Stimulated activated CD4-positive, alpha-beta T cell treated with anti-CD3 and anti-CD28 coated beads, Interleukin-4, amount 100 ng/mL, for 4 hours (primary cell): Measurements from ENCODE around the gene KRT86.

Experiments
- DNase-seq, 2 experiments: peaks; one replicate each; pipeline ENCODE4 v3.0.0-alpha.2; 2020

KRT86 gene

DNA sequence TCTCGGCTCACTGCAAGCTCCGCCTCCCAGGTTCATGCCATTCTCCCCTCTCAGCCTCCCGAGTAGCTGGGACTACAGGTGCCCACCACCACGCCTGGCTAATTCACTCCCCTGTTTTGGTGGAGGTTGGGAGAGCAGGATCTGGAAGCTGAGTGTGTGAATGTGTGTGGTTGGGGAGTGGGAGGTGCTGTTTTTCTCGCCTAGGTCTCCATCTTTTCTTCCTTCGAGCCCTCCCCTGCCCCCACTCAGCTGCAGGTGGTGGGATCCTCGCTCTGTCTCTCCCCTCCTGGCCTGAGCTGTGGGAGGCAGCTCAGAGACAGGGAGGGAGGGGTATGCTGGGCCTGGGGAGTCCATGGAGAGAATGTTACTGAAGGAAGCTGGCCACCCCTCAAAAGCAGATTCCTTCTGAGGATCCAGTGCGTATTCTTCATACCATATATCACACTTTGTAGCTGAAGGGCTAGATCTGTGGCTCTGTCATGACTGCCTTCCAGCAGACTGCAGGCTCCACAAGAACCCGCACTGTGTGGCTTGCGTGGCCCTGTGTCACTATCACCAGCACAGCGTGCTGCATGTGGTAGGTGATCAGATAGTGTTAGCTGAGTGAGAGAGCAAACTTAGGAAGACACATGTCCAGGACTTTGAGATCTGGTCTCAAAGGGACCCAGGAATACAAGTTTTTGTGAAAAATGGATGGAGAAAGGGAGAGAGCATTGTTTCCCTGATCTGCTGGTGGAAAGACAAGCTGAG lies 44.0 kb downstream of the KRT86 start:
- DNase-seq, result no peak

DNA sequence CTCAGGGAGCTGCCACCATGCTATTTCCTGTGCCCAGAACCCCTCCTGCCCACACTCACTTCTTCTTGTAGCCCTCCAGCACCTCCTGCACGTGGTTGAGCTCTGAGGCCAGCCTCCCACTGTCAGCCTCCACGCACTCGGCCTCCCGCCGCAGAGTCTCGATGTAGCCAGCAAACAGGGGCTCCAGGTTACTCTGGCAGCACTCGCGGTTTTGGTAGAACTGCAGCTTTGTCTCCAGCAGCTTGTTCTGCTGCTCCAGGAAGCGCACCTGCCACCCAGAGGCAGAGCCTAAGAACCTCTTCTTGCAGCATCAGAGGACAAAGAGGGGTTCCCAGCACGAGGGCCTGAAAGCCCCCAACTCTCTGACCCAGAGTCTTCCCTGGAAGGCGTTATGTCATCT lies 44.7 kb downstream of the KRT86 start:
- no peak for DNase-seq

DNA sequence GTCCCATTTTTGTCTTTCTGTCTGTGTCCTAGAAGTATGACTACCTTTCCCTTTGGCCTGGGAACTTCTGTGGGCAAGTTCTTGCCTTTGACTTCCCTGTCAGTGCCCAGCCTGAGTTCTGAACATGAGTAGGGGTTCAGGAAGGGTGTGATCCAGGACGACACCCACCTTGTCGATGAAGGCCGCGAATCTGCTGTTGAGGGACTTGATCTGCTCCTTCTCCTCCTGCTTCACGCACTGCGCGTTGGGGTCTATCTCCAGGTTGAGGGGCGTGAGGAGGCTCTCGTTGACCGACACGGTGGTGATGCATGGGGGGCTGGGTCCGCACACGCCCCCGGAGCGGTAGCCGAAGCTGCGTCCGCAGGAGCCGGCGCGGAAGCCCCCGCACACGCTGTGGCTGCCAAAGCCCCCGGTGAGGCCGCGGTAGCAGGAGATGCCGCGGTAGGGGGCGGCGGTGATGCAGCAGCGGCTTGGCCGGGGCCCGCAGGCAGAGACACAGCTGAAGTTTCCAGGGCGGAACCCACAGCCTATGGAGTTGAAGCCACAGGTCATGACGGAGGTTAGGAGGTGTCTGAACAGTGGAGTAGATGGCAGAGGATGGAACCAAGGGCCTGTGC lies 46.4 kb downstream of the KRT86 start, which contains the start of gene KRT83:
Gene KRT83 (minus strand): TSS at position 615 of the 617 bp plus-strand sequence. CDS start 63 bp downstream, at position 552.
- DNase-seq, result no peak

DNA sequence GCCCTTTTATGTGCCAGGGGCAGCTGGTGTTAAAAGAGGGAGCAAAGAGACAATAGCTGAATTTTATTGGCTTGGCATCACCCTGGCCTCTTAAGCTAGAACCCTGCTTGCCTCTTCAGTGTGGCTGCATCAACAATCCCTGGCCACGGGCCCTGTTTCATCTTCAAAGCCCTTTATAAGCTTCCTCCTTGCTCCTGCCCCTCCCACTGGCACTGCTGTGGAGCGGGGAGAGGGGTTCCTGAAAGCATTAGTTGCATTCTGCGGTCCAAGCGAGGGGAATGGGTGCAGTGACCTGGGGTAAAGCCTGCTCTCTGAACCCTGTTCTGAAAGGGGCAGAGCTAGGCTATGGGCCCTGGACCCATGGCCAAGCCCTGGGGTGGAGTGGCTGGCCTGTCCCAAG lies 47.0 kb downstream of the KRT86 start:
- DNase-seq, result no peak

DNA sequence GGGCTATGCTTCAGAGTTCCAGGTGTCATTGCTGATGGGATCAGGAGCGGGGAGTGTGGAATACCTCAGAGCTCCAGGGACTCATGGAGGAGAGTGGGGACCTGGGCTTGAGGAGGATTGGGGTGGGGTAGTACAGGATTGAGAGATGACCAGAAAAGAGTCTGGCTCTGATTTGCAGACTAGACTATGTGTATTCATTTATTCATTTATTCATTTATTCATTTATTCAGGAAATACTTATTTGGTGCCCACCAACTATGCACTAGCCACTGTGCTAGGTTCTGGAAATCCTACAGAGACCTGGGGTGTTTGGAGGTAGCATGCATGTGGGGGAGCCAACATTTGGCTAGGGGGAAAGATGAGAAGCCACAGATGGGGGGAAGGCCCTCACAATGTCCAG lies 47.6 kb downstream of the KRT86 start:
- no peak for DNase-seq

DNA sequence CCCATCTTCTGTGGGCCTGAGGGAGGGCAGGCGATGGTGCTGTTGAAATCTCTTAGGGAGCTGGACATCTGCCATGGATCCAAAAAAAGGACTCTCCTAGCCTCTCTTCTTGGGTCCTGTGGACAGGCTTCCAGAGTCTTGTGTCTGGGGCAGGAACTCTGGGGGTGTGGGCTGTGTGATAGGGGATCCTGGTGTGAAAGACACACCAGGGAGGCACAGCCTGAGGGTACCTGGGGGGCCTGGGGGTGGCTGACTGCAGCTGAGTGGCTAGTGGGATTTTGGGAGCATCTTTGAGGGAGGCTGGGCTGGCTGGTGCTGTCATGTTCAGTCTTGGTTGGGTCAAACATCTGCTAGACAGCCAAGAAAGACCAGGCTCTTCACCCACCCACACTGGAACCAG lies 48.6 kb downstream of the KRT86 start:
- DNase-seq, result no peak

DNA sequence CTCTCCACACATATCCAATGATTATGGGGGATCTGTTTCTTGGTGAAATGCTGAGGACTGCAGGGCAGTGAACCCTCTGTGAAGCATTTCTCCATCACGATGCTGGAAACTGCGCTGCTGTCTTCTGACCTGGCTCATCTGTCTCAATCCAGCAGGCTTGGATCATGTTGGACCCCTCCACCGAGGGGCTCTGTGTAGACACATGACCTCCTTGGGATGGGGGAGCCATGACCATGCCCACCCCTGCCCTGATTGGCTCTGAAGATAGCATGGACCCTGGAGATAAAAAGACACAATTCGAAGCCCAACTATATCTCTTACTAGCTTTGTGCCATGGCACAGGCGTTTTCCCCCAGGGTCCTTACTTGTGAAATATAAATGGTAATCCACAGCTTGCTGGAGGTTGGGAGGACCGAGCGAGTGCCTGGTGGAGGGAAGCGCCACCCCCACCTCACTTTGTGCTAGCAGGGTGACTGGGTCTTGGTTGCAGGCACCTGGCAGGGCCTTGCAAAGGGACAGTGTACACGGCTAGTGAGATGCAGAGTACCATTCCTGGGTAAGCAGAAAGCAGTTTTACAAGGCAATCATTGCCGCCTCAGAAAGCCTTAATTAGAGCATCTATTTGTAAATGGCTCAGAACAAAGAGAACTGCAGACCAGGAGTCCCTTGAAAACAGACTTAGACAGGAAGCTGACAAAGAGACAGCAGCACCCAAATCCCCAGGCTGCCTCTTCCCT lies 49.1 kb downstream of the KRT86 start:
- DNase-seq, result no peak

DNA sequence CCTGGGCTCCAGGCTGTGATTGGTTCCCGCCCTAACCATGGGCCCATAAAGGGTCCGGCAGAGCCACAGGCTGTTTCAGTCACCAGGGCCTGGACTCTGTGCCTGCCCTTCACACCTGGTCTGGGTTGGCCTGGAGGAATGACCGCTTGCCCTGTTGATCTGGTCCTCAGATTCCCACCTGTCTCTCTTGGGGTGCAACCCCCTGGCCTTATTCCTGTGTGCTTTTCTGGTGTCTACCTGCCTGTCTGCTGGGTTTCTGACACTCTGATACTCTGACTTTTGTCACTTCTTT lies 49.7 kb downstream of the KRT86 start:
- DNase-seq, result no peak

DNA sequence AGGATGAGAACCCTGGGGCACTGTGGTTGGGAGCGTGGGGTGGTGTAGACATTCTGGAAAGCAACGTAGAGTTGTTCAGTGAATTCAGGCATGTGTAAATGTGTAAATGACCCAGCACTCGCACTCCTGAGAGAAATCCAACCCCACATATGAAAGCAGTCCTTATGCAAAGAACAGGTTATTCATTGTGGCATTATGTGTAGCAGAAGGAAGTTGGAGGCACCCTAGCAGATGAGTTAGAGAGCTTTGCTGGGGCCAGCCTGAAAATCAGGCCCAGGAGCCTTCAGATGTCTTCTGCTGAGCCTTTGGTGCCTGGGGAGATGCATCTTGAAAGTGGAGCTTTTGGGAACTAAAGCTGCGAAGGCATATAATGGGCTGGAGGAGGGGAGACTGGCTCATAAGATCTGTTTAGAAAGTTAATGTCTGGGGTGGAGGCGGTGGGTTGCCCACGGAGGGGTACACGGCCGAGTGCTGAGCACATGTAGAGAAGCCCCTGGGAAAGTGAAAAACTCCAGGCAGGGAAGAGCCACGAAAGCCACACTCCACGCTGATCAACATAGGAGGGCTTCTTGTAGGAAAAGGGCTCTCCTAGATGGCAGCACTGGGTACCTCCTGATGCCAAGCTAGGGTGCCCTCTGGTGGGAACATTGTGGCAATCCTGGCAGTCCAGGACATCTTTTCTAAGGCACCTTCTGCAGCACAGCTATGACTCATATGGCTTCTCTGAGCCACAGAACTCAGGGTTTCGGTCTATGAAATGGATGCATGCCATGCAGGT lies 52.8 kb downstream of the KRT86 start:
- peak; percentile 56 to 83 for DNase-seq

DNA sequence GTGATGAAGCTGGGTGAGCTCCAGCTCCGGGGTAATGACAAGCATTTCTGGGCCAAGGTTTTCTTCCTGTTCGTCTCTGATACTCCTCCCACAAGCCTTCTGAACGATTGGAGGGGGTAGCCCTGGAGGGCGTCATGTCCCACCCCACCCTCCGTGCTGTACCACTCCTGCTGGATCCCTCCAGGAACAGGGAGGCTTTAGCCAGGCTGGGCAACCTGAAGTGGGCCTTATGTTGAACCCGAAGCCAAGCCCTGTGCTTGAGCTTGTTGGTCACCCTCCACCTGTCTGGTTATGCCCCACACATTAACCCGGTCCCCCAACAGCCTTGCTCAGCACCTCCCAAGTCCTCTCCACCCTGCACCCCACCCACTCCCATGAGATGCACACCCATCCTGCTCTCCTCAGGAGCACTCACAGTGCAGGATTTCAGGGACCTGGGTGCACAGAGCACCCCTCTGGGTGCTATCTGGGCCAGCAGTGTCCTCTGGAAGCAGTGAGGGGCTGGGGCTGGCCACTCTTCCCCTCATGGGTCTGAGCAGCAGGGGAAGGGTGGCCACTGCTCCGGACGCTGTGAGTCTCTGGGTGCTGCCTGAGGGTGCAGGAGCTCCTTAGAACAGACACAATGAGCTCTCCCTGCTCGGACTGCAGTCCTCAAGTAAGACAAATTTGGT lies 53.5 kb downstream of the KRT86 start:
- DNase-seq, result no peak

DNA sequence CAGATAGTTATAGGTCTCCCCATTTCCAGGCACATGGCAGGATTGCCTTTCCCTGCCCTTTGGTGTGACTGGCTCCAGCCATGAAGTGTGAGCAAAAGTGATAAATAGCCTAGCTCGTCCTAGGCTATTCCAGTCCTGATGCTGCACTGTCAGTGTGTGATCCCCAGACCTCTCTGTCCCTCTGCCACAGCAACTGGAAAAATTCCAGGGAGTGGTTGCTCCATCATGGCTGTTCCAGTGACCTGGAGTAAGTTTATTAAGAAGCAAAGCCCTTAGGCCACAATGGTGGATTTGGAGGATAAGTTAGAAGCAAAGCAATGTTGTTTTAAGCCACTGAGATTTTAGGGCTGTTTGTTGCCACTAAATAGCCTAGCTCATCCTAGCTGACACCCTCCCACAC lies 56.6 kb downstream of the KRT86 start:
- no peak for DNase-seq

DNA sequence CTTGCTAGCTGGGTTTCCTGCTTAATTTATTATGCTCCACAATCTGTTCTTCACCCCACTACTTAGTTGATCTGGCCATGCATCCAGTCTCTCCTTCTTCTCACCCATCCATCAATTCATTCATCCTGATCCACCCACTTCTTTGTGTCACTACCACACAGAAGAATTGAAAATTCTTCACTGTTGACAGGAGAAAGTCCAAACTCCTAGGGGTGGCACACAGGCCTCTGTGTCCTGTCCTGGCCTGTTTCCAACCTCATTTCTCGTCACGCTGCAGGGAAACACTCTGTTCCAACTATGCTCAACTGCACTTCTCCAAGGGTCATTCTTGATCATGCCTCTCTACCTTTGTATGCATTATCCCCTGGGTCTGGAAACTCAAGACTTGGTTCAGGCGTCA lies 57.4 kb downstream of the KRT86 start:
- no peak for DNase-seq

DNA sequence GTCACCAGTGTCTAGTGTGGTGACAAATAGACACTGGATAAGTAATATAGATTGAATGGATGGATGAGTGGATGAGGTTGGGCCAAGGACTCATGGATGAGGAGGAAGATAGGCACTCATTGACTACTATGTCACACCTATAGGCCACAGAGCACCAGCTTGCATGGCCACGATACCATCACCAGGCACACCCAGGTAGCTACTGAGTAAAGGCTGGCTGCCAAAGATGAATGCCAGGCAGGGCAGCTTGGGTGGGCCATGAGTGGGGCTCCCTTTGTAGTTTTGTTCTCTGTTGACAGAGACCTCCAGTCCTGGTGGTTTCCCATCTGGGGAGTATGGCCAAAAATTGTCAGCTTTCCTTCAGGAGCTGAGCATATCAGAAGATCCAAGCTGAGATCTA lies 57.9 kb downstream of the KRT86 start:
- no peak for DNase-seq

DNA sequence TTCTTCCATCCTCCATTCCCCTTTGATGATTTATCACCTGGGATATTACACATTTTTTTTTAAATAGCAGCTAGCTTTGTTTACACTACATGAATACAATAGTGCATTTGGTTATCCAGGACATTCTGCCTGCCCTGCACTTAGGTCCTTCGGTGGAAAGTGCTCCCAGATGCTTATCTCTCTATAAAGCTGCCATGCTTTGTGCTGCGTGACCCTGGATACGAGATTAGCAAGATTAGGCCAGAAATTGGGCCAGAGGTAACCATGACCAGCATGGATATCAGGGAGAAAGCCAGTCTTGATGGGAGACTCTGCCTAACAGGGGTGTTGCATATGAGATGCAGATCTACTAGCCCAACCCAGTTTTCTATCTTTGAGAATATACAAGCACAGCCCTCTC lies 58.9 kb downstream of the KRT86 start:
- no peak for DNase-seq

DNA sequence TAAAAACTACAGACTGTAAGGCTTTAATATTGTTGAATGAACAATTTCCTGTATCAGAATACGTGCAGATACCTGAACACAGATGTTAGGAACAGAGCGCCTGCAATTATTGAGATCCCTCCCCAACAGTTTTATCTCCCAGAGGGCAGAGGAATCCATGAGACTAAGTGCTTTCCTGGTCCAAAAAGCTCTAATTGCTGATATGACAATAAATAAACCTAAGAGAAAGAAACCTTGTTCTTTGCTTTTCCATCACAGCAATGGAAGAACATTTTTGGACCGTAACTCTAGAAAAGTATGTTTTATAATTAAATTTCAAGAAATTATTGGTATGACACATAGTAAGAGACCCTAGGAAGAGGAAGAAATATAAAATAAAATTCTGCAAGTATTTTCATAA lies 59.7 kb downstream of the KRT86 start:
- DNase-seq, result no peak

DNA sequence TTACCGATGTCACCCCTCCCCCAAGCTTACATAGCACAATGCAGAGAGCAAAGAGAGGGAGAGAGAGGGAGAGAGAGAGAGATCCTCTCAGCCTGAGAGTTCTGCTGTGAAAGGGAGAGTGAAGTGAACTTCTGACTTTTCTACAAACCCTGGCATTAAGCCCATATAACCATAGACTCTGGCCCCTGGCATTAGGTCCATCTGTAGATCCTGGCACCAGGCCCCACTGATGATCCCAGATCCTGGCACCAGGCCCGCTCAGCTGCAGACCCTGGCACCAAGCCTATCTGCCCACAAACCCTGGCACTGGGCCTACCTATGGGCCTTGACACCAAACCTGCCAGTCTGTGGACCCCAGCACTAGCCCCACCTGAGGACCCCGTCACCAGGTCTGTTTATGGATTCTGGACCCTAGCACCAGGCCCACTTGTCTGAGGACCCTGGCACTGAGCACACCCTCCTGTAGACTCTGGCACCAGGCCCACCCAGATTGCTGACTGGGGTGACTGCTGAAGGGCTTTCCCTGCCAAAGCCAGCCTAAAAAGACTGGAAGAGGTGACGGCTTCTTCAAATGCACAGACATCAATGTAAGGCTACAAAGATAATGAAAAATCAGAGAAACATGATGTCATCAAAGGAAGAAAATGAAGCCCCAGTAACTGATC lies 61.3 kb downstream of the KRT86 start:
- no peak for DNase-seq

DNA sequence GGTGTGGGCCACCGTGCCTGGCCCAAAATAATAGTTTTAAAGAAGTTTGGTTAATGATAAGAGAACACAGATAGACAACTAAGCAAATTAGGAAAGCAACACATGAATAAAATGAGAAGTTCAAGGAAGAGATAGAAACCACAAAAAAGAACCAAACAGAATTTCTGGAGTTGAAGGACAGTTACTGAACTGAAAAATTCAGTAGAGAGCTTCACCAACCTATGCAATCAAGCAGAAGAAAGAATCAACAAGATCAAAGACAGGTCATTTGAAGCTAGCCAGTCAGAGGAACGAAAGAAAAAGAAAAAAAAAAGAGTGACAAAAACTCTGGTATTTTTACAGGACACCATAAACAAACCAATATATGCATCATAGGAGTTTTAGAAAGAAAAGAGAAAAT lies 62.2 kb downstream of the KRT86 start:
- no peak for DNase-seq

DNA sequence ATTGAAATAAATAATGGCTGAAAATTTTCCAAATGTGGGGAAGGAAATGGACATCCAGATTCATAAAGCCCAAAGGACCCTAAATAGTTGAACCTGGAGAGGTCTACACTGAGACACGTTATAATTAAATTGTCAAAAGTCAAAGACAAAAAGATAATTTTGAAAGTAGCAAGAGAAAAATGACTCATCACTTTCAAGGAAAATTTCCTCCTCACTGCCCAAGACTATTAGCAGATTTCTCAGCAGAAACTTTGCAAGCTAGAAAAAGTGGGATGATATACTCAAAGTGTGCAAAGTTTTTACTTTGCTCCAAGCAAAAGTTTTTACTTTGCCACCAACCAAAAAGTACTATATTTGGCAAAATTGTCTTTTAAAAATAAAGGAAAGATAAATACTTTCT lies 62.6 kb downstream of the KRT86 start:
- DNase-seq, result no peak

DNA sequence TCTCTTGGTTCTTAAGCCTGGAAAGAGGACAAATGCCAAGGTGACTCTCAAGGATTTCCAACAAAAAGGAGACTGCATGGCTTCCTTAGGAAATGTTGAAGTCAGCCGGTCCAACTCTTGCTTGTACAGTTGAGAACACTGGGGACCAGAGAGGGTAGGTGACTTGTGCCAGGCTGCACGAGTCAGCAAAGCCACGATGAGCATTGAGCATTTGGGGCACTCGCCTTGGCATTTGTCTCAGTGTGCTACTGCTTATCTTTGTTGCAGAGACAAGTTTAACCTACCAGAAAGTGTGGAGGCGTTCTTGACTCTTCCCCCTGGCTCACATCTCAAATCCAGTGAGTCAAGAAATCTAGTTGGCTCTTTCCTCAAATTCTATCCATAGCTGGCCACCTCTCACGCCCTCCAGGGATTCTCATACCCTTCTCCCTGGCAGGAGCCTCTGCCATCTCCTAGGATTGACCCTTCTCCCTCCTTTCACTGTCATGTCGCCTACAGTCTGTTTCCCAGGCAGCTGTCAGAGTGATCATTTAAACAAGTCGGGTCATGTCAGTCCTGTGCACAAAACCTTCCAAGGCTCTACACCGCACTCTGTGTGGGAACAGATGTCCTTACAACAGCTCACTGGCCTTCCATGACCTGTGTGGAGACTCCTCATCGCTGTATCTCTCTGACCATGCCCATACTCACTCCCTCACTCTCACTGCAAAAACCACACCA lies 64.0 kb downstream of the KRT86 start:
- no peak for DNase-seq

DNA sequence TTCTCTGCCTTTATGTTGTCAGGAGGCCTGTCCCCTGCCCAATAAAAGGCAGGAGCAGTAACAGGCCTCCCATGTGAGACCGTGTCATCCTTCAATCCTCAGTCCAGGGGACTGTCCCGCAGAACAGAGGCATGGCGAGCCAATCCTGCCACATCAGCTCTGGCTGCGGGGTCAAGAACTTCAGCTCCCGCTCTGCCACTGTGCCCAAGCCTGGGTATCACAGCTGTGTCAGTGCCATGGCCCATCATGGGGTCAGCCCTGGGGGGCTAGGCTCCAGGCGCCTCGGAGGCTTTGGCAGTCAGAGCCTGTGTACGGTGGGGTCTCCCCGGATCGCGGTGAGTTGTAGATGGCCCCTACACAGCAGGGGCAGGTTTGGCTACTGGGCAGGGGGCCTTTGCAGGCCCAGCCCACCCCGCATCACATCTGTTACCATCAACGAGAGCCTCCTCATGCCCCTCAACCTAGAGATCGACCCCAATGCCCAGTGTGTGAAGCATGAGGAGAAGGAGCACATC lies 66.7 kb downstream of the KRT86 start:
- no peak for DNase-seq

DNA sequence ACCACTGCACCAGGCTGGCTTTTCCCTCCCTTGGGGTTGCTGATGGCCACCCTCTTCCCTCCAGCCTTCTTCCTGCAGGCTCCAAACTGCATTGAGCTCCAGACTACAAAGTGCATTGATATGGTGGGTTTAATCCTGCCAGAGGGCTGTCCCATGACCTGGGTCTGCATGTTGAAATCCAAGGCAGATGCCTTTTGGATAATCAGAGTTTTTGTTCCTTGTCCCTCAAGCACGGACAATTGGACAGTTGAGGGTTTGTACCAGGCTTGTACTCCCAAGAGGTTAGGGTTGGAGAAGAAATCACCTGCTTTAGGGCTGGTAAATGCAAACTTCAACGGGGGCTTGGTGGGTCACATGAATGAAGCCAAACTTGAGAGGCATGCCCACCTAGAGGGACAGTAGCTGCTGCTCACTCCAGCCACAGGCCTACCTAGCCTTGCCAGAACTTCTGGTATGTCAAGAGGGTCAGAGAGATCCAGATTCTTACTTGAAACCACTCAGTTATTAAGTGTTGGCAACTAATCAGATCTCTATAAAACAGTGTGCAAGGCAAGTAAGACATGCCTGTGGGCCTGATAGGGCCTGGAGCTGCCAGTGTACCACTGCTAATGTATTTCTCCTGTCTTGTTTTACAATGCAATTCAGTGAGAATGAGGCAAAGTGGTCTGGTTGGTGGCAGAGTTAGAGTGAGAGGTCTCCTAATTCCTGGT lies 68.5 kb downstream of the KRT86 start:
- no peak for DNase-seq
